ENCODE measurements around the gene OGDH. TPM values are rescaled to one million over a fixed set of nuclear protein-coding genes. Genes with fewer than 3 reads are reported as not detected.
A peak's percentile ranks its signal among the peaks of the same experiment; 100 is the strongest.
"Not testable (repeated sequence)": the region's sequence is repeated elsewhere in the genome, so short reads cannot be mapped to it uniquely, and the experiment has no call there.

Gene OGDH
- total RNA-seq, 1 donor from 2014 or later, result 105 TPM

DNA sequence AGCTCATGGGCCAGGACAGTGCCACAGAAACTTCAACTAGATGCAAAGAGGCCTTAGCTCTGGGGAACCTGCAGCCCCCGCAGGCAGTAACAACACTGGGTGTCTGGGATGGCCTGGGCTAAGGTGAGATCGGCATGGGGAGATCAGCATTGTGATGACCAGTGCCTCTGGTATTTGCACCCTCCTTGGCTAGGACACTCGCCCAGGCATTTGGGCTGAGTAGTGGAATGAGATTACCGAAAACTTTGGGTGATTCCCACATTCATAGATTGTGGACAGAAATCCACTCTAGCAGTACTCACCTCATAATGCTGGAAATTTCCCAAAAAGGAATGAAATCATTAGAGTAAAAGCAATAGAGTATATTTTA is 71.7 kb downstream of the OGDH start:
- intact Hi-C loops (cut with micrococcal nuclease), result no loop called here
- Mint-ChIP-seq H3K27me3 (ENCODE audit: low read depth) (no peaks in the 10 kb centered on the region), H3K9me3 (no peaks in the 10 kb centered on the region), H3K27ac (no peak overlapping the region), H3K4me1 (ENCODE audit: low read depth) (no peaks in the 10 kb centered on the region), H3K4me3 (ENCODE audit: low read depth) (no peak overlapping the region), H3K36me3 (ENCODE audit: low read depth) (peaks cover 39% of the 10 kb centered on the region)
- no peak for DNase-seq (ENCODE audit: low spot score)

DNA sequence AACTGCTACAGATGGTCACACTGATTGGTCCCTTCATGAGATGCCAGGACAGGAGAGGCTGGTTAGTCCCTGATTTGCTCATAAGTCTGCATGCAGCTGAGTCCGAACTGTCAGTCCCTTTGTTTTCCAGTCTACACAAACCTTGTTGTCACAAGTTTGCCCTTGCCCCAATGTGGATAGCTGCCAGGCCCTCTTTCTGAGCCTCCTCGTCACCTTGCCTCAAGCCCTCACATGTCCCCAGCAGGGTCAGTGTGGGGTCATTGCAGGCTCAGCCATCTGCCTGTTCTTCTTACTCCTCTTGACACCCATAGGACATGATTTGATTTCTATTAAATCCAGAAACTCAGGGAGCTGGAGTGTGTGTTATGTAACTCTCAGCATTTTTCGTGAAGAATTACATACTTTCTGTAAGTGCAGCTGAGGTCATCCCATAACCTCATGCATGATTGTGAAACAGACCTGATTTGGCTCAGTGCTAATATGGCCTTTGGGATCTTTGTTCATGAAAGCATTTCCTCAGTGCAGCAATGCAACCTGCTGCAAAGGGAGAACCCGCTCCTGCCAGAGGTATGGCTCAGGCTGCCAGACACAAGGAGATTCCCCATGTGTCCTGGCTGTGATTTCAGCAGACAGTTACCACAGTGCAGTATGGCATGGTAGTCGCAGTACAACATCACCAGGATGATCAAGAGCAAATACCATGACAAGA is 72.2 kb downstream of the OGDH start:
- Mint-ChIP-seq H3K27me3 (ENCODE audit: low read depth) (no peaks in the 10 kb centered on the region), H3K9me3 (no peaks in the 10 kb centered on the region), H3K4me3 (ENCODE audit: low read depth) (no peak overlapping the region), H3K27ac (peak overlapping the region; percentile 7), H3K36me3 (ENCODE audit: low read depth) (peaks cover 37% of the 10 kb centered on the region), H3K4me1 (ENCODE audit: low read depth) (no peaks in the 10 kb centered on the region)
- intact Hi-C loops (cut with micrococcal nuclease), result no loop called here
- DNase-seq (ENCODE audit: low spot score), result no peak

DNA sequence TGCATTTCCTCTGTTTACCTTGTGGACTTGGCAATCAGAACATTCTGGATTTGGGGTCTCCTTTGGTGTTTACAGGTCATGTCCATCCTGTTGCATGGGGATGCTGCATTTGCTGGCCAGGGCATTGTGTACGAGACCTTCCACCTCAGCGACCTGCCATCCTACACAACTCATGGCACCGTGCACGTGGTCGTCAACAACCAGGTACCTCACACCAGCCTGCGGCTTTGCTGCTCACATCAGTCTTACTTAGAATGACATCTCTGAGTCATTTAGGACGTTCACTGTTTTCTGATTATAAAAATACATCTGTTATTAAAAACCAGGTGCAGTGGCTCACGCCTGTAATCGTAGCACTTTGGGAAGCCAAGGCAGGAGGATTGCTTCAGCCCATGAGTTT is 75.2 kb downstream of the OGDH start:
- H3K4me1 Mint-ChIP-seq (ENCODE audit: low read depth), result no peaks in the 10 kb centered on the region
- no peak for DNase-seq (ENCODE audit: low spot score)
- H3K27ac Mint-ChIP-seq, result no peak overlapping the region
- peaks cover 36% of the 10 kb centered on the region for H3K36me3 Mint-ChIP-seq (ENCODE audit: low read depth)
- H3K27me3 Mint-ChIP-seq (ENCODE audit: low read depth), result no peaks in the 10 kb centered on the region
- no peak overlapping the region for H3K4me3 Mint-ChIP-seq (ENCODE audit: low read depth)
- H3K9me3 Mint-ChIP-seq, result no peaks in the 10 kb centered on the region
- intact Hi-C loops (cut with micrococcal nuclease), result no loop called here

DNA sequence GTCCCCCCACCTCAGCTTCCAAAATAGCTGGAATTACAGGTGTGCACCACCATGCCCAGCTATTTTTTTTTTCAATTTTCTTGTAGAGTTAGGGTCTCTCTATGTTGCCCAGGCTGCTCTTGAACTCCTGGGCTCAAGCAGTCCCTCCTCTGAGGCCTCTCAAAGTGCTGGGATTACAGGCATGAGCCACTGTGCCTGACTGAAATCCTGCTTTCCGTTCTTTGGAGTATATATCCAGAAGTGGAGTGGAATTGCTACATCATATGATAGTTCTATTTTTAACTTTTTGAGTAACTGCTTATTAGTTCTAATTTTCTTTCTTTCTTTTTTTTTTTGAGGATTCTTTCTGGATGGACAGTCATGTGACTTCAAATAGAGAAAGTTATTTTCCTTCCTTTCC is 79.3 kb downstream of the OGDH start:
- intact Hi-C loops (cut with micrococcal nuclease), result no loop called here
- peaks cover 41% of the 10 kb centered on the region for H3K36me3 Mint-ChIP-seq (ENCODE audit: low read depth)
- H3K4me3 Mint-ChIP-seq (ENCODE audit: low read depth), result no peak overlapping the region
- DNase-seq (ENCODE audit: low spot score), result no peak
- H3K27ac Mint-ChIP-seq, result no peak overlapping the region
- no peaks in the 10 kb centered on the region for H3K9me3 Mint-ChIP-seq
- no peaks in the 10 kb centered on the region for H3K27me3 Mint-ChIP-seq (ENCODE audit: low read depth)
- peaks cover 2% of the 10 kb centered on the region for H3K4me1 Mint-ChIP-seq (ENCODE audit: low read depth)

DNA sequence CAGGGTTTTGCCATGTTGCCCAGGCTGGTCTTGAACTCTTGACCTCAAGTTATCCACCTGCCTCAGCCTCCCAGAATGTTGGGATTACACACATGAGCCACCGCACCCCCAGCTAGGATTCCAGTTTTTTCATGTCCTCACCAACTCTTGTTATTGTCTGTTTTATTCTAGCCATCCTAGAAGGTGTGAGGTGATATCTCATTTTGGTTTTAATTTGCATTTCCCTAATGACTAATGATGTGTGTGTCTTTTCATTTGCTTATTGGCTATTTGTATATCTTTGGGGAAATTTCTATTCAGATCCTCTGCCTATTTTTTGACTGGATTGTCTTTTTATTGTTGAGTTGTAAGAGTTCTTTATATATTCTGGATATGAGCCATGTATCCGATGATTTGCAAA is 83.0 kb downstream of the OGDH start:
- H3K27me3 Mint-ChIP-seq (ENCODE audit: low read depth), result no peaks in the 10 kb centered on the region
- no peak for DNase-seq (ENCODE audit: low spot score)
- peaks cover 2% of the 10 kb centered on the region for H3K4me1 Mint-ChIP-seq (ENCODE audit: low read depth)
- no peaks in the 10 kb centered on the region for H3K9me3 Mint-ChIP-seq
- no peak overlapping the region for H3K4me3 Mint-ChIP-seq (ENCODE audit: low read depth)
- intact Hi-C loops (cut with micrococcal nuclease), result no loop called here
- no peak overlapping the region for H3K27ac Mint-ChIP-seq
- H3K36me3 Mint-ChIP-seq (ENCODE audit: low read depth), result peaks cover 51% of the 10 kb centered on the region

DNA sequence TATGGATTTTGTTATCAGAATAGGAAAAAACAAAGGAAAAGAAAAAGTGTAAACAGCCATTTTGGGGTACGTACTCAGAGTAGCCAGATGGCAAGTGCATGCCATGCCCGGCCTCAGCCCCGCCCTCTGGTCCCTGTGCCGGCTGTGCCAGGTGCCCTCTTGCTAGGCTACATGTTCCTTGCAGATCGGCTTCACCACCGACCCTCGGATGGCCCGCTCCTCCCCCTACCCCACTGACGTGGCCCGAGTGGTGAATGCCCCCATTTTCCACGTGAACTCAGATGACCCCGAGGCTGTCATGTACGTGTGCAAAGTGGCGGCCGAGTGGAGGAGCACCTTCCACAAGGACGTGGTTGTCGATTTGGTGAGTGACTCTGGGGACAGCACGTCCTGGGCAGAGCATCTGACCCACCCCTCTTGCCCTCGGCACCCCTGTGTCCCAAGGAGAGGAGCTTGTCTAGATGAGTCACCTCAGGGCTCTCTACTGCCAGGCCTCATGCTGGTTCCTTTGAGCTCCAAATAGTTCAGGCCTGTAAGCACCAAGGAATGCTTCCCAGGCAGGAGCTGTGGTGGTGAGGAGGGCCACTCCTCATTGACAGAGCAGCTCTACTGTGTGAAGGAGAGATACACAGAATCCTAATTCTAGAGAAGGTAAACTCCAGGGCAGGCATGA is 87.3 kb downstream of the OGDH start:
- Mint-ChIP-seq H3K4me3 (ENCODE audit: low read depth) (no peak overlapping the region), H3K9me3 (peaks cover 4% of the 10 kb centered on the region), H3K4me1 (ENCODE audit: low read depth) (peaks cover 2% of the 10 kb centered on the region), H3K27ac (no peak overlapping the region), H3K27me3 (ENCODE audit: low read depth) (no peaks in the 10 kb centered on the region), H3K36me3 (ENCODE audit: low read depth) (peaks cover 73% of the 10 kb centered on the region)
- intact Hi-C loops (cut with micrococcal nuclease), result no loop called here
- DNase-seq (ENCODE audit: low spot score), result no peak

DNA sequence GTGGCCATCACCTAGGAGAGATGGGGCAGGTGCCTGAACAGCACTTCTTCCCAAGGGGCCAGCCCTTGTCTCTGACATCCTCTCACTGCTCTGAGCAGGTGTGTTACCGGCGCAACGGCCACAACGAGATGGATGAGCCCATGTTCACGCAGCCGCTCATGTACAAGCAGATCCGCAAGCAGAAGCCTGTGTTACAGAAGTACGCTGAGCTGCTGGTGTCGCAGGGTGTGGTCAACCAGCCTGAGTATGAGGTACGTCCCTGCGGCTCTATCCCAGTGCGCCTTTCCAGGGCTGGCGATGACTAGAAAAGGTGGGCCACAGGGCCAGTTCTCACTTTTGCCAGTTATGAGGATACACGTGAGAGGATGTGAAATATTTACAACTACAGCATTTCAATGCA is 87.9 kb downstream of the OGDH start:
- Mint-ChIP-seq H3K9me3 (peaks cover 4% of the 10 kb centered on the region), H3K27ac (no peak overlapping the region), H3K27me3 (ENCODE audit: low read depth) (no peaks in the 10 kb centered on the region), H3K4me1 (ENCODE audit: low read depth) (peaks cover 2% of the 10 kb centered on the region), H3K36me3 (ENCODE audit: low read depth) (peaks cover 76% of the 10 kb centered on the region), H3K4me3 (ENCODE audit: low read depth) (no peak overlapping the region)
- DNase-seq (ENCODE audit: low spot score), result no peak
- intact Hi-C loops (cut with micrococcal nuclease), result no loop called here

DNA sequence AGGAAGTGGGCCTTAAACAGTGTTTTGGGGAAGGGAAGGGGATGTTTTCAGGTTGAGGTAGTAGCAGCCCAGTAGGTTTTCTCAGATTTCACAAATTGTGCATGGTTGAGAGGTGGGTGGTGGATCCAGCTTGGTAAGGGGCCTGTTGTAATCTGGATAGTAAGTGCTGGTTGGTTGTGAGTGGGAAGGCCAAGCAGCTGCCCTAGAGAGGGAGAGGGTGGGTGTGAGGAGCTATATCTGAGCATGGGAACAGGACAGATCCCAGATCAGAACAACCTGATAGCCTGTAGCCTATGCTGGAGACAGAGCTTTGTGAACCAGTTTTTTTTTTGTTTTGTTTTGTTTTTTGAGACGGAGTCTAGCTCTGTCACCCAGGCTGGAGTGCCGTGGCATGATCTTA is 88.3 kb downstream of the OGDH start:
- peaks cover 4% of the 10 kb centered on the region for H3K9me3 Mint-ChIP-seq
- intact Hi-C loops (cut with micrococcal nuclease), result no loop called here
- no peak overlapping the region for H3K27ac Mint-ChIP-seq
- no peak for DNase-seq (ENCODE audit: low spot score)
- peaks cover 76% of the 10 kb centered on the region for H3K36me3 Mint-ChIP-seq (ENCODE audit: low read depth)
- no peaks in the 10 kb centered on the region for H3K4me1 Mint-ChIP-seq (ENCODE audit: low read depth)
- H3K4me3 Mint-ChIP-seq (ENCODE audit: low read depth), result no peak overlapping the region
- H3K27me3 Mint-ChIP-seq (ENCODE audit: low read depth), result no peaks in the 10 kb centered on the region

DNA sequence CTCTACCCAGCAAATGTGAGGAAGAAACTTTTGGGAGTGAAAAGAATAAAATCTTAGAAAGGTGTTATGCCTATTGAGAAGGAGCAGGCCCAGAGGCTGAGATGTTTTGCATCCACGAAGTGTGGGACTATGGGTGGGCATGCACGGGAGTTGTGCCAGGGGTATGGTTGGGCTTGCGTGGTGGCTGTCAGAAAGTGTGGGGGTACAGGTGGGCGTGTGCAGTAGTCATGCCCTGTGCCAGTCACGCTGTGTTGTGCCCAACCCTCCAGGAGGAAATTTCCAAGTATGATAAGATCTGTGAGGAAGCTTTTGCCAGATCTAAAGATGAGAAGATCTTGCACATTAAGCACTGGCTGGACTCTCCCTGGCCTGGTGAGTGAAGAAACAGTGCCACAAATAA is 89.3 kb downstream of the OGDH start:
- Mint-ChIP-seq H3K27me3 (ENCODE audit: low read depth) (no peaks in the 10 kb centered on the region), H3K4me3 (ENCODE audit: low read depth) (no peak overlapping the region), H3K36me3 (ENCODE audit: low read depth) (peaks cover 78% of the 10 kb centered on the region), H3K27ac (no peak overlapping the region), H3K9me3 (peaks cover 4% of the 10 kb centered on the region), H3K4me1 (ENCODE audit: low read depth) (no peaks in the 10 kb centered on the region)
- intact Hi-C loops (cut with micrococcal nuclease), result no loop called here
- DNase-seq (ENCODE audit: low spot score), result no peak

DNA sequence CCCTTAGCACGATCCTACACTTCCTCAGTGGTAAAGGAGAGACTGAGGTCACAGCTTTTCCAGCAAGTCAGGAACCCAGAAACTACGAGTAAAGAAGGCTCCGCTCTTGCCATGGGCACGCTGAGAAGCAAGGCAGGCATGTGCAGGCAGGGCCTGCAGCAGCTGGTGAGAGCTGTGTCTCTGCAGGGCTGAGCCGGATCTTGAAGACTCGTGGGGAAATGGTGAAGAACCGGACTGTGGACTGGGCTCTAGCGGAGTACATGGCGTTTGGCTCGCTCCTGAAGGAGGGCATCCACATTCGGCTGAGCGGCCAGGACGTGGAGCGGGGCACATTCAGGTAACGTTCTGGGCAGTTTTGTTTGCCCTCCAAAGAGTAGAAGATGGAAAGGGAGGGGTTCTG is 90.3 kb downstream of the OGDH start:
- Mint-ChIP-seq H3K9me3 (peaks cover 4% of the 10 kb centered on the region), H3K27me3 (ENCODE audit: low read depth) (no peaks in the 10 kb centered on the region), H3K27ac (no peak overlapping the region), H3K4me3 (ENCODE audit: low read depth) (no peak overlapping the region), H3K36me3 (ENCODE audit: low read depth) (peaks cover 82% of the 10 kb centered on the region), H3K4me1 (ENCODE audit: low read depth) (no peaks in the 10 kb centered on the region)
- no peak for DNase-seq (ENCODE audit: low spot score)
- intact Hi-C loops (cut with micrococcal nuclease), result no loop called here

DNA sequence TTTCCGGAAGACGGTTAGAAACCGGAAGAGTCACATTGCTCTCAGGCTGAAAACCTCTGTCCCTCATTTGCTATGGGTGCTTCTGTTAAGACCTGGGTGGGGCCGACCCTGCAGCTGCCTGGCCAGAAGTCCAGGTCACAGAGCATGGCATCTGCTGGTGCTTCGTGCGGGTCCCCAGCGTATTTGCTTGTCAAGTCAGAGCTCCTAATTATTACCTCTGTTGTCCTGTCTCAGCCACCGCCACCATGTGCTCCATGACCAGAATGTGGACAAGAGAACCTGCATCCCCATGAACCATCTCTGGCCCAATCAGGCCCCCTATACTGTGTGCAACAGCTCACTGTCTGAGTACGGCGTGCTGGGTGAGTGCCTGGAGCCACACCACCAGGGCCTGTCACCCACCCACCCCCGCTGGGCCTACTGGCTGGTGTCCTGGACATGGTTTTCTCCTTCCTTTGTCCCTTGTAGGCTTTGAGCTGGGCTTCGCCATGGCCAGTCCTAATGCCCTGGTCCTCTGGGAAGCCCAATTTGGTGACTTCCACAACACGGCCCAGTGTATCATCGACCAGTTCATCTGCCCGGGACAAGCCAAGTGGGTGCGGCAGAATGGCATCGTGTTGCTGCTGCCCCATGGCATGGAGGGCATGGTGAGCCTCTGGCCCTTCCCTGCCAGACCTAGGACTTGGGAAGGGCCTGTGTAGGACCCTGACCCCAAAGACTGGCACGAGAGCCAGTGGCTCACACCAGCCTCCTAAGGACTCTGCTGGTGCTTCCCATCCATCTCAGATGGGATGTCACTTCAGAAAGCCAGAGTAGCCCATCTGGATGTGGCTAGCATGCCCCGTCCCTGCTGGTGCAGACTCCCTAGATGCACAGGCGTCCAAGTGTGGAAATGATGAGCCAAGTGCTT is 91.0 kb downstream of the OGDH start:
- H3K36me3 Mint-ChIP-seq (ENCODE audit: low read depth), result peaks cover 82% of the 10 kb centered on the region

DNA sequence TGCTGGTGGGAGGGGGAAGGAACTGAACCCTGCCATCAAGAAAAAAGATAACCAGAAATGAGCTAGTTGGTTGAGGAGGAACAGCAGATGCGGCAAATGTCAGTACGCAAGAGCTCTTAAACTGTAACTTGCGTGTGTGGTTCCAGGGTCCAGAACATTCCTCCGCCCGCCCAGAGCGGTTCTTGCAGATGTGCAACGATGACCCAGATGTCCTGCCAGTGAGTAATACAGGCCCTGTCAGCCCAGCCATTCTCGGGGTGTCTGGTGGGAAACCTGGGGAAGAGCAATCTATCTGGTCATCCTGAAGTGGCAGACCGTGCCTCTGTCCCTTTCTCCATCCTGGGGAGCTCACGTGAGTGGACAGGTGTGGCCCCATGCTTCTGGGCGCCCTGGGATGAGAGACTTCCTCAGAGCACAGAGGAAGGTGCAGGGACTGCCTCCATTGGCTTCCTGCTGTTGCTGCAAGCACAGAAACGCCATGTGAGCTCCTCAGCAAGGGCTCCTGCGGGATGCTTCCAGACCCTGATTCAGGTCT is 91.7 kb downstream of the OGDH start:
- Mint-ChIP-seq H3K27me3 (ENCODE audit: low read depth) (no peaks in the 10 kb centered on the region), H3K4me1 (ENCODE audit: low read depth) (no peaks in the 10 kb centered on the region), H3K27ac (no peak overlapping the region), H3K9me3 (peaks cover 4% of the 10 kb centered on the region), H3K36me3 (ENCODE audit: low read depth) (peaks cover 87% of the 10 kb centered on the region), H3K4me3 (ENCODE audit: low read depth) (no peak overlapping the region)
- DNase-seq (ENCODE audit: low spot score), result no peak
- intact Hi-C loops (cut with micrococcal nuclease), result no loop called here

More for the DNA sequence above, 91.0 kb downstream of the OGDH start:
- DNase-seq (ENCODE audit: low spot score), result no peak
- Mint-ChIP-seq H3K27ac (no peak overlapping the region), H3K4me1 (ENCODE audit: low read depth) (no peaks in the 10 kb centered on the region), H3K9me3 (peaks cover 4% of the 10 kb centered on the region), H3K27me3 (ENCODE audit: low read depth) (no peaks in the 10 kb centered on the region), H3K4me3 (ENCODE audit: low read depth) (no peak overlapping the region)
- intact Hi-C loops (cut with micrococcal nuclease), result no loop called here

DNA sequence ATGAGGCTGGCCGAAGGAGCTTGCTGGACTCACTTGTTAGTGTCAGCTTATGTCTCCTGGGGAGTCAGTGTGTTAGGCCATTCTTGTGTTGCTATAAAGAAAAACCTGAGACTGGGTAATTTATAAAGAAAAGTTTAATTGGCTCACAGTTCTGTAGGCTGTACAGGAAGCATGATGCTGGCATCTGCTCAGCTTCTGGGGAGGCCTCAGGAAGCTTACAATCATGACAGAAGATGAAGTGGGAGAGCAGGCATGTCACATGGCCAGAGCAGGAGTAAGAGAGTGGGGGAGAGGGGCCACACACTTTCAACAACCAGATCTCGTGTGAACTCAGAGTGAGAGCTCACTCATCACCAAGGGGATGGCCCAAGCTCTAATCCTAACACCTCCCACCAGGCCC is 93.2 kb downstream of the OGDH start:
- H3K27ac Mint-ChIP-seq; H3K4me3 Mint-ChIP-seq (ENCODE audit: low read depth); H3K27me3 Mint-ChIP-seq (ENCODE audit: low read depth); DNase-seq (ENCODE audit: low spot score); H3K9me3 Mint-ChIP-seq; H3K4me1 Mint-ChIP-seq (ENCODE audit: low read depth); intact Hi-C loops (cut with micrococcal nuclease): not testable (repeated sequence)
- H3K36me3 Mint-ChIP-seq (ENCODE audit: low read depth), result peaks cover 86% of the 10 kb centered on the region

Data from activated T-helper 2 cell treated with anti-CD3 and anti-CD28 coated beads, Interferon-gamma antibody, Interleukin-2, Interleukin-4, amounts not matched to agents 10 μg/mL and 5 μg/mL and 100 μg/mL, durations not matched to agents 14 hours and 24 hours and 36 hours (primary cell).